ENCODE data around the gene LRRC26. TPM values are rescaled to one million over a fixed set of nuclear protein-coding genes. Genes with fewer than 3 reads are reported as not detected.
A peak's percentile ranks its signal among the peaks of the same experiment; 100 is the strongest.

The LRRC26 gene
- total RNA-seq, 1 donor from 2014 or later = not detected

GRCh38 chr9:137191245-137191644 lies 21.4 kb upstream of the LRRC26 start:
- Histone ChIP-seq H3K4me3 (ENCODE audit: low read depth, low read length) (no peak overlapping the region), H3K36me3 (ENCODE audit: control insufficient read depth, insufficient read depth, low read length) (no peaks in the 10 kb centered on the region), H3K27me3 (ENCODE audit: control insufficient read depth, insufficient read depth, low read length) (no peaks in the 10 kb centered on the region)
- no peak for TF ChIP-seq CTCF (IDR thresholded peaks at IDR 0.05; ENCODE audit: insufficient read depth, low read length, poor library complexity, severe bottlenecking)
- DNase-seq (ENCODE audit: low read depth) = no peak

GRCh38 chr9:137190315-137190856 lies 20.5 kb upstream of the LRRC26 start:
- no peaks in the 10 kb centered on the region for H3K36me3 ChIP-seq (ENCODE audit: control insufficient read depth, insufficient read depth, low read length)
- DNase-seq (ENCODE audit: low read depth) = no peak
- peak; percentile 6 for TF ChIP-seq CTCF (IDR thresholded peaks at IDR 0.05; ENCODE audit: insufficient read depth, low read length, poor library complexity, severe bottlenecking)
- no peak overlapping the region for H3K4me3 ChIP-seq (ENCODE audit: low read depth, low read length)
- H3K27me3 ChIP-seq (ENCODE audit: control insufficient read depth, insufficient read depth, low read length) = no peaks in the 10 kb centered on the region

DNA sequence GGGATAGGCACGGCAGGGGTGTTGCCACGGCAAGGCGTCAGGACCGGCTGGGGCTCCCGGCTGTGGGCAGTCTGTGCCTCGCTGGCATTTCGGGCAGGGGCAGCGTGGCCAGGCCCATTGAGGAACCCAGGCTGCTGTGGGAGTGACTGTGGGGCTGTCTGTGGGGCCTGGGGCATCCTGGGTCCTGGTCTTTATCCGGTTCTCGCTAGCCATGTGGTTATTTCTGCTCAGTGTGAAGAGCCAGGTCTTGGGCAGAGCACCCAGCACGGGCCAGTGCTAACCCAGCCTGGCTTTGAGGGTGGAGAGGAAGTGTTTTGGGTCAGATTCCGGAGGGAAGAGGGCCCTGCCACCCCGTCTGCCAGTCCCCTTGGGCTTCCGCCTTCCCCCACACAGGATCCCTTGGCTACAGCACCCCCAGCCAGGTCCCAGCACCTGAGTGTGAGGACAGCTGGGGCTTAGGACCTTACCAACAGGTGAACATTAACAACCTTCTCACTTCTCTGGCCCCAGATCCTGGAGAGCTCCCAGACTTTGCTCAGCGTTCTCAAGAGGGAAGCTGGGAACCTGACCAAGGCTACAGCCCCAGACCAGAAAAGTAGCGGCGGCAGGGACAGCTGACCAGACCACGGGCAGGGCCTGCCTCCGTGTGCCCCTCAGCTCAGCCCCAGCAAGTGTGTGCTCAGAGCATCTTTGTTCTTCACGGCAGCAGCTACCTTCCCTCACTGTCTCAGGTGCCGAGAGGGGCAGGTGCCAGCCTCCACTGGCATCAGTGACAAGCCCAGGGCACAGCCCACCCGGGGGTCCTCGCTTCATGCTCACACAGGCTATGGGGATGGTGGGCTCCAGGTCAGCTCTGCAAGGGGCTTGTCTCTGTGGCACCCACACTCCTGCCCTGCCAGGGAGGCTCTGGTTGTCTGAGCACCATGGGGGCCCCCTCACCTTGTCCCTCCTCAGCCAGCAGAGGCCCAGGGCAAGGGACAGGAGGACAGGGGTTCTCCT lies 19.7 kb upstream of the LRRC26 start:
- TF ChIP-seq CTCF (IDR thresholded peaks at IDR 0.05; ENCODE audit: insufficient read depth, low read length, poor library complexity, severe bottlenecking) = no peak
- no peak for DNase-seq (ENCODE audit: low read depth)
- Histone ChIP-seq H3K4me3 (ENCODE audit: low read depth, low read length) (peak overlapping the region; percentile 88), H3K36me3 (ENCODE audit: control insufficient read depth, insufficient read depth, low read length) (no peaks in the 10 kb centered on the region), H3K27me3 (ENCODE audit: control insufficient read depth, insufficient read depth, low read length) (no peaks in the 10 kb centered on the region)

- DNase-seq (ENCODE audit: low read depth) = peak; percentile 64
- H3K4me3 ChIP-seq (ENCODE audit: low read depth, low read length) = peak within 1 kb of the TSS; percentile 88
- no peaks in the 10 kb centered on the region for H3K36me3 ChIP-seq (ENCODE audit: control insufficient read depth, insufficient read depth, low read length)
These were observed 18.8 kb upstream of the LRRC26 start, which contains the start of the genes ANAPC2 and SSNA1 for GRCh38 chr9:137188490-137189296. TSS of gene ANAPC2 (minus strand) at chr9:137188560. CDS start at chr9:137188532, 28 bp downstream. TSS of gene SSNA1 (plus strand) at chr9:137188676. CDS start at chr9:137188727, 51 bp downstream.

More at GRCh38 chr9:137188490-137189296, 18.8 kb upstream of the LRRC26 start, which contains the start of the genes ANAPC2 and SSNA1:
- TF ChIP-seq CTCF (IDR thresholded peaks at IDR 0.05; ENCODE audit: insufficient read depth, low read length, poor library complexity, severe bottlenecking) = peak; percentile 59
- H3K27me3 ChIP-seq (ENCODE audit: control insufficient read depth, insufficient read depth, low read length) = no peaks in the 10 kb centered on the region
